ENCODE data around the gene XRRA1. TPM values are rescaled to one million over a fixed set of nuclear protein-coding genes. Genes with fewer than 3 reads are reported as not detected.

The XRRA1 gene
- total RNA-seq, 2 experiments from 2014 or later: 7.1 to 10.7 TPM

GRCh38 chr11:74942073-74942759 lies 6.7 kb downstream of the XRRA1 start:
- Mint-ChIP-seq H3K27ac (no peak overlapping the region), H3K9me3 (no peaks in the 10 kb centered on the region), H3K4me3 (no peak overlapping the region), H3K36me3 (ENCODE audit: low read depth) (peaks cover 1% of the 10 kb centered on the region), H3K27me3 (no peaks in the 10 kb centered on the region), H3K4me1 (no peaks in the 10 kb centered on the region)
- no peak for DNase-seq
- ChIA-PET CTCF (interaction anchor here (0.6 to 1.8 kb wide), 7 partner anchors 12 to 1401 kb away, joined by 3 to 8 read pairs (median 4); no protein-coding TSS in a partner anchor), POLR2A (no interaction called here)

- Mint-ChIP-seq H3K4me1 (no peaks in the 10 kb centered on the region), H3K27ac (peak overlapping the region; percentile 2)
Observed at GRCh38 chr11:74941492-74941891, 7.4 kb downstream of the XRRA1 start.

GRCh38 chr11:74937696-74938475 lies 11.0 kb downstream of the XRRA1 start:
- ChIA-PET CTCF (interaction anchor here (0.6 to 0.9 kb wide), 4 partner anchors 11 to 153 kb away, joined by 3 to 4 read pairs (median 3); partner anchors contain the start of genes SPCS2 and XRRA1), POLR2A (no interaction called here)
- DNase-seq: no peak
- H3K36me3 Mint-ChIP-seq (ENCODE audit: low read depth): peaks cover 21% of the 10 kb centered on the region
- no peak overlapping the region for H3K4me3 Mint-ChIP-seq
- H3K4me1 Mint-ChIP-seq: peaks cover 9% of the 10 kb centered on the region
- H3K27ac Mint-ChIP-seq: no peak overlapping the region
- no peaks in the 10 kb centered on the region for H3K27me3 Mint-ChIP-seq
- H3K9me3 Mint-ChIP-seq: no peaks in the 10 kb centered on the region

More at GRCh38 chr11:74941492-74941891, 7.4 kb downstream of the XRRA1 start:
- H3K36me3 Mint-ChIP-seq (ENCODE audit: low read depth): peaks cover 6% of the 10 kb centered on the region
- no peaks in the 10 kb centered on the region for H3K27me3 Mint-ChIP-seq
- H3K4me3 Mint-ChIP-seq: no peak overlapping the region
- ChIA-PET CTCF (interaction anchor here (0.6 to 3.1 kb wide), 7 partner anchors 10 to 307 kb away, joined by 3 to 27 read pairs (median 3); partner anchors contain the start of gene NEU3), POLR2A (no interaction called here)
- DNase-seq: no peak
- H3K9me3 Mint-ChIP-seq: no peaks in the 10 kb centered on the region

GRCh38 chr11:74936976-74937375 lies 11.9 kb downstream of the XRRA1 start:
- CTCF ChIA-PET: interaction anchor here (1.2 kb wide), 1 partner anchor 304 kb away, joined by 3 read pairs; no protein-coding TSS in a partner anchor
- no peak for DNase-seq
- no peak overlapping the region for H3K27ac Mint-ChIP-seq
- H3K36me3 Mint-ChIP-seq (ENCODE audit: low read depth): peaks cover 21% of the 10 kb centered on the region
- H3K9me3 Mint-ChIP-seq: no peaks in the 10 kb centered on the region
- peaks cover 17% of the 10 kb centered on the region for H3K4me1 Mint-ChIP-seq
- H3K27me3 Mint-ChIP-seq: no peaks in the 10 kb centered on the region
- POLR2A ChIA-PET: no interaction called here
- H3K4me3 Mint-ChIP-seq: no peak overlapping the region

GRCh38 chr11:74936087-74936486 lies 12.8 kb downstream of the XRRA1 start:
- CTCF ChIA-PET: interaction anchor here (1.2 kb wide), 1 partner anchor 305 kb away, joined by 3 read pairs; no protein-coding TSS in a partner anchor
- no peak for DNase-seq
- POLR2A ChIA-PET: no interaction called here
- Mint-ChIP-seq H3K4me1 (peaks cover 17% of the 10 kb centered on the region), H3K27ac (no peak overlapping the region), H3K4me3 (no peak overlapping the region), H3K36me3 (ENCODE audit: low read depth) (peaks cover 21% of the 10 kb centered on the region), H3K9me3 (no peaks in the 10 kb centered on the region), H3K27me3 (no peaks in the 10 kb centered on the region)

- DNase-seq: no peak
- Mint-ChIP-seq H3K4me1 (peaks cover 17% of the 10 kb centered on the region), H3K4me3 (no peak overlapping the region), H3K27ac (no peak overlapping the region), H3K36me3 (ENCODE audit: low read depth) (peaks cover 21% of the 10 kb centered on the region), H3K27me3 (no peaks in the 10 kb centered on the region), H3K9me3 (no peaks in the 10 kb centered on the region)
- ChIA-PET POLR2A (no interaction called here), CTCF (no interaction called here)
Observed at GRCh38 chr11:74935285-74935684, 13.6 kb downstream of the XRRA1 start.

GRCh38 chr11:74933765-74934164 lies 15.1 kb downstream of the XRRA1 start:
- ChIA-PET POLR2A (no interaction called here), CTCF (interaction anchor here (0.8 kb wide), 1 partner anchor 64 kb away, joined by 3 read pairs; no protein-coding TSS in a partner anchor)
- Mint-ChIP-seq H3K27me3 (no peaks in the 10 kb centered on the region), H3K4me3 (no peak overlapping the region), H3K36me3 (ENCODE audit: low read depth) (peaks cover 21% of the 10 kb centered on the region), H3K9me3 (no peaks in the 10 kb centered on the region), H3K4me1 (peaks cover 17% of the 10 kb centered on the region), H3K27ac (no peak overlapping the region)
- DNase-seq: no peak

- Mint-ChIP-seq H3K4me1 (peaks cover 17% of the 10 kb centered on the region), H3K9me3 (no peaks in the 10 kb centered on the region), H3K36me3 (ENCODE audit: low read depth) (peaks cover 20% of the 10 kb centered on the region), H3K4me3 (no peak overlapping the region), H3K27me3 (no peaks in the 10 kb centered on the region), H3K27ac (no peak overlapping the region)
- peak; percentile 27 for DNase-seq
- ChIA-PET POLR2A (no interaction called here), CTCF (interaction anchor here (0.6 to 2.0 kb wide), 4 partner anchors 21 to 308 kb away, joined by 3 to 7 read pairs (median 6); no protein-coding TSS in a partner anchor)
Observed at GRCh38 chr11:74932797-74933196, 16.1 kb downstream of the XRRA1 start.

- no peak for DNase-seq
- H3K4me3 Mint-ChIP-seq: no peak overlapping the region
Observed at GRCh38 chr11:74932169-74932568, 16.7 kb downstream of the XRRA1 start.

GRCh38 chr11:74929431-74930363 lies 19.2 kb downstream of the XRRA1 start:
- no peak overlapping the region for H3K4me3 Mint-ChIP-seq
- ChIA-PET CTCF (interaction anchor here (0.6 to 3.3 kb wide), 19 partner anchors 9 to 334 kb away, joined by 3 to 27 read pairs (median 4); partner anchors contain the start of genes SPCS2, TPBGL and XRRA1), POLR2A (no interaction called here)
- H3K36me3 Mint-ChIP-seq (ENCODE audit: low read depth): peaks cover 9% of the 10 kb centered on the region
- peaks cover 38% of the 10 kb centered on the region for H3K4me1 Mint-ChIP-seq
- H3K27ac Mint-ChIP-seq: no peak overlapping the region
- H3K9me3 Mint-ChIP-seq: no peaks in the 10 kb centered on the region
- DNase-seq: peak; percentile 83
- no peaks in the 10 kb centered on the region for H3K27me3 Mint-ChIP-seq

More at GRCh38 chr11:74932169-74932568, 16.7 kb downstream of the XRRA1 start:
- ChIA-PET POLR2A (no interaction called here), CTCF (interaction anchor here (0.9 to 2.0 kb wide), 3 partner anchors 9 to 309 kb away, joined by 3 to 7 read pairs (median 4); no protein-coding TSS in a partner anchor)
- Mint-ChIP-seq H3K27ac (peak overlapping the region; percentile 61), H3K27me3 (no peaks in the 10 kb centered on the region), H3K9me3 (no peaks in the 10 kb centered on the region), H3K4me1 (peaks cover 17% of the 10 kb centered on the region), H3K36me3 (ENCODE audit: low read depth) (peaks cover 20% of the 10 kb centered on the region)

- ChIA-PET POLR2A (no interaction called here), CTCF (interaction anchor here (1.4 kb wide), 1 partner anchor 14 kb away, joined by 4 read pairs; no protein-coding TSS in a partner anchor)
- Mint-ChIP-seq H3K27ac (no peak overlapping the region), H3K36me3 (ENCODE audit: low read depth) (no peaks in the 10 kb centered on the region), H3K4me1 (peaks cover 25% of the 10 kb centered on the region), H3K4me3 (no peak overlapping the region), H3K9me3 (no peaks in the 10 kb centered on the region), H3K27me3 (no peaks in the 10 kb centered on the region)
- no peak for DNase-seq
Observed at GRCh38 chr11:74927496-74927895, 21.4 kb downstream of the XRRA1 start.
